ENCODE measurements around the gene MTMR11. TPM values are rescaled to one million over a fixed set of nuclear protein-coding genes. Genes with fewer than 3 reads are reported as not detected.
A peak's percentile ranks its signal among the peaks of the same experiment; 100 is the strongest.

MTMR11 gene
- total and polyA plus RNA-seq, 2 of the 13 experiments (the other 11 are each of a cell fraction or from before 2014, with no cell fraction given): 0.49 to 2.8 TPM

- TF ChIP-seq SAFB2 (CRISPR knock-in tag; IDR thresholded peaks at IDR 0.05; ENCODE audit: borderline replicate concordance, low read depth): no peak
- 0 out of 2 replicates have a peak, but pooled peaks have one; percentile 77 for TF ChIP-seq ZSCAN9 (CRISPR knock-in tag; IDR thresholded peaks at IDR 0.05; ENCODE audit: borderline replicate concordance)
- no peak for TF ChIP-seq ZNF280D (CRISPR knock-in tag; IDR thresholded peaks at IDR 0.05)
- 0 out of 2 replicates have a peak, but pooled peaks have one; percentile 77 for TF ChIP-seq AKNA (CRISPR knock-in tag; IDR thresholded peaks at IDR 0.05; ENCODE audit: borderline replicate concordance)
- no peak for TF ChIP-seq ZNF446 (CRISPR knock-in tag; IDR thresholded peaks at IDR 0.05)
- no peak for TF ChIP-seq NPAS2 (CRISPR knock-in tag; IDR thresholded peaks at IDR 0.05; ENCODE audit: borderline replicate concordance)
- TF ChIP-seq POLR2AphosphoS5 (IDR thresholded peaks at IDR 0.05; ENCODE audit: low read depth, low read length): peak; percentile 92
- no peak for TF ChIP-seq LCORL (IDR thresholded peaks at IDR 0.05)
- TF ChIP-seq LCORL (CRISPR knock-in tag; IDR thresholded peaks at IDR 0.05): no peak
- no peak for TF ChIP-seq ZFP36L1 (CRISPR knock-in tag; IDR thresholded peaks at IDR 0.05)
- no peak; the same call in 1 of the 2 replicates for TF ChIP-seq ZNF232 (CRISPR knock-in tag; IDR thresholded peaks at IDR 0.05; ENCODE audit: borderline replicate concordance)
- no peak for TF ChIP-seq TRIM22 (IDR thresholded peaks at IDR 0.05)
- TF ChIP-seq ZFP91 (CRISPR knock-in tag; IDR thresholded peaks at IDR 0.05; ENCODE audit: borderline replicate concordance): no peak; the same call in 1 of the 2 replicates
- no peak for TF ChIP-seq PPARG (CRISPR knock-in tag; conservative IDR thresholded peaks at IDR 0.05)
- no peak for TF ChIP-seq EP300 (IDR thresholded peaks at IDR 0.05; ENCODE audit: low read depth in 2 of 2, low read length in 2 of 2)
- 0 out of 2 replicates have a peak, but pooled peaks have one; percentile 7 for TF ChIP-seq EP300 (CRISPR knock-in tag; IDR thresholded peaks at IDR 0.05; ENCODE audit: borderline replicate concordance)
Observed at GRCh38 chr1:149886396-149887195, 50.1 kb downstream of the MTMR11 start (continued).
